Activated CD4-positive, CD25-positive, alpha-beta regulatory T cell (primary cell): ENCODE measurements around the gene PACC1.

ENCODE experiments used
- DNase-seq, 4 experiments: peaks; one replicate each; lab custom pipeline; 2025; lab: John Stamatoyannopoulos, UW

PACC1 gene

DNA sequence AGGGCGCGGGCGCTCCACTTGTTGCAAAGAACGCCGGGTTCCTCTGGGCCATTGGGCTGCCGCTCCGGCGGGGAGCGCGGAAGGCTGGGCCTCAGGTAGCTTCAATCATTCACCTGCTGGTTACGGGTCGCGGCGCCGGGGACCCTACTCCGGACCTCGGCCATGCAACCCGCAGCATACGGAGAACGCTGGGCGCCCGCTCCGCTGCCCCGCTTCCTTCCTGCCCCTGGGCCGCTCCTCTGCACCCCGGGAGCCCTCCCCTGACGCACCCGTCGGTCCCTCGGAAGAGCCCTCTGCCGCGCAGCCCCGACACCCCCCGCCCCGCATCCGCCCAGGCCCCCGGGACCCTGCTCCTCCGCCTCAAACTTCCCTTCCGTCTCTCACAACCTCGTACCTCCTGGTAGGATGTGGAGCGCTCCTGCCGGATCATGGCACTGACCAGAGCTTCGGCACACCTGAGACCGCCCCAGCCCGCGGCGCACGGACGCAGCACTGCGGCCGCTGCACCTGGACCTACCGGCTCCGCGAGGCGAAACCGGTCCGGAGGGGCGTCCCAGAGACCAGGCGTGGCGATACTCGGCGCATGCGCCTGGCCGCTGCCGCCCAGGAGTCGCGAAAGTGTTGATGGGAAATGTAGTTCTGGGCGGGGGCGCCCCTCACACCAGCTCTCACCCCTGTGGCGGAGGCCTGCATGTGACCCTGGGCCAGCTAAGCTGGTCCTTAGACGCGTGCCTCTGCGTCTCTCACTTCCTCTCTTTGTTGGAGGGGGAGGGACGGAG lies at the start of gene PACC1:
PACC1 (minus strand) TSS at position 559 of the 779 bp plus-strand sequence; CDS start at position 430, 129 bp downstream.
- peak; percentile 72 to 78 (median 74) for DNase-seq

- DNase-seq = no peak
These were observed 49.0 kb upstream of the PACC1 start for GRCh38 chr1:212463565-212464285.

- no peak for DNase-seq
These were observed 47.4 kb upstream of the PACC1 start for GRCh38 chr1:212461916-212462660.

DNA sequence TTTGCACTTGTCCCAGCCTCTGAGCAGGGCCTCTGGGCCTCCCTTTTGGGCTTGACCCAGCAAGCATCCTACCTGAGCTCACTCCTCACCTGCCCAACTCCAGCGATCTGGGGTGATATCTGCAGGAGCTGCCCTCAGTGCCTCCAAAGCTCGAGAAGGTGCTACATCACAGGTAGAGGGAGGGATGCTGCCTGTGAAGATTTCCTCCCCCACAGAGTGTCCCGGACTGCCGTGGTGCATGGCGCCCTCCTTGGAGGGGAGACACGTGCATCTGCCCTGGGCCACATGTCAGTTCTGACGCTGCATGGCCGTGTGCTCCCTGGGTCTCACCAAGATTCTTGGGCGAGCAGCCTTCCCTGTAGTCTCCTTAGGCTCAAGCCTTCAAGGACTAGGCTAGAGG lies 45.7 kb upstream of the PACC1 start:
- no peak for DNase-seq

DNA sequence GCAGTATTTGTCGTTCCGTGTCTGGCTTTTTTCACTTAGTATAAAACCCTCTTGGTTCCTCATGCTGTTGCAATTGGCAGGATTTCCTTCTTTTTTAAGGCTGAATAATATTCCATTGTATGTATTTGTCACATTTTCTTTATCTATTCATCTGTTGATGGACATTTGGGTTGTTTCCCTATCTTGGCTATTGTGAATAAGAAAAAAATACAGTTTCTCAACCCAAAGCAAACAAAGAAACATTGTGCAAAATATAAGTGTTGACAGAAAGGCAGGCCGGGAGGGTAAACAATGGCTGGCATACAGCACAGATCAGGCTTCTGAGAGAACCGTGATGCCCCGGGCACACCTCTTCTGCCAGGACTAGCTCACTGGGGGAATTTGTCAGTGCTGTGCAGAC lies 45.0 kb upstream of the PACC1 start:
- DNase-seq = no peak

DNA sequence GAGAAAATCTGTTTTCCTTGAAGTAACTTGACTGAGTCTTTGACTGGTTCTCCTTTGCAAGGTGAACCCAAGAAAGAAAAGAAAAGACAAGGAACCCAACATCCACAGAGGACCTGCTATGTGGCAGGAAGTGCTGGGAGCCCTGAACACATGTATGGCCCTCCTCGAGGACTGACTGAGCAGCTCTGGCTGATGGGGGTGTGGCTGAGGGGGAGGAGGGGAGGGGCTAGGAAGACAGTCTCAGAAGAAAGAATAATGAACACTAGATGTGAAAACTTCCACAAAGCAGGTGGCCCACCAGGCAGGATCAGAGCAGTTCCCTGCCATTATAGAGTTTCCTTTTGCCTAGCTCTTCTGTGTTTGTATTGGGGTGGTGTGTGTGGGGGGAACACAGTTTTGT lies 44.1 kb upstream of the PACC1 start:
- no peak for DNase-seq

- peak in 3 of 4 experiments; percentile 18 to 42 (median 19) for DNase-seq
These were observed 43.2 kb upstream of the PACC1 start for GRCh38 chr1:212457740-212458338.

DNA sequence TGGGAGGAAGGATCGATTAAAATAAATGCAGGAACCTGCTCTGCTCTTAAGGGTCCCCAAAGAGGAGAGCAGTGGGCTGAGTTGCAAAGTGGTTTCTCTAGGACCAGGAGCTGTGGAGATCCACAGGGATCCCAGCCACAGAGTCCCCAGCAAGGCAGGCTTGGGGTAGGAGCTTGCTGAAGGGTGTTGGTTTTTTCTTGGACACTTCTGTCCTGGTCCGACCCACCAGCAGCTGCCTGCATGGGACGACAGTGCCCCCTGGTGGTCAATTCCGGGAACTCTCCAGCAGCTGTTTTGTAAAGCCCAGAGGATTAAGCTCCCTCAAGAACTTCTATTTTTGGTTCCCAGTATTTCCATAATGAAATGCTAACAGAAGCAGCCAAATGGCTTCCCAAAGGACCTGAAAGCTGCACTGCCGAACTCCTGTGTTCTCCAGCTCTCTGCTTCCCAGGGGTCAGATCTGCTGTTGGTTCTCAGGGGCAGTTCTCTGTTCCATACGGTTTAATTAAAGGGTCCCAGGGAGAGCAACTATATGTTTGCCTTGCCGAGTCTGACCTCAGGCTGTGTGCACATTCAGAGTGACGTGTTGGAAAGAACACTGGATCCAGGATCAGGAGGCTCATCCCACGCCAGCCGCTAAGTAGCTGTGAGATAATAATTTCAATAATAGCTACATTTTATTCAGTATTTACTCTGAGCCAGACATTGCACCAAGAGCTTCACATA lies 41.3 kb upstream of the PACC1 start:
- peak; percentile 68 to 86 (median 77) for DNase-seq

DNA sequence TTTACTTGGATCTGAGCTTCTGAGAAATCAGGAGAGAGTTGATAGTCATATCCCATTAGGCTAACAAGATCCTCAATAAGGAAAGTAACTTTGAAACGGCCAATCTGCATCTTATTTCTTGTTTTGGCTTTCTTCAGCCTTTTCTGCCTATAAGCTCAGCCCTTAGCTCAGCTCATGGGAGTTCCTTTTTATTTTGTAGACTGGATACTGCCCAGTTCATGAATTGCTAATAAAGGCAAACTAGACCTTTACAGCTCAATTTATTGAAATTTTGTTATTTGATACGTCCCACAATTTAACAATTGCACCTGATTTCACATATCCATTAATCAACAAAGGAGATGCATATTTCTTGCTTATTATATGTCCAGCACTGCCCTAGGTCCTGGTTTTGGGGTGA lies 40.7 kb upstream of the PACC1 start:
- no peak for DNase-seq

DNA sequence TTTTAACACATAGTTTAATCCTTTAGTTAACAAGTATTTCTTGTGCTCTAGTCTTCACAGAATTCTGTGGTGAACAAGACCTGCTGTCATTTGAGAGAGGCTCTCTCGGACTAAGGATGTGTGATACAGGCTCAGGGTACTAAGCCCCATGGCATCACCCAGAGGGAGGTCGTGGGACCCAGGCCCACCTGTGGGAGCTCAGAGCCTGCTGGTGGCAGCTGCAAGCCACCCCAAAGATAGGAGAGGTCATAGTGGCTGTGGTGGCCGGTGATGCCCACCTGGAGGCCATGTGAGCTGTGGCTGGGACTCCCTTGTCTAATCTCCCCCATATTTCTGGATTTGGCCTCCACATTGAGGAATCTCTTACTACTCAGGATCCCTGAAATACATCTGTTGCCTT lies 40.1 kb upstream of the PACC1 start:
- DNase-seq = no peak

DNA sequence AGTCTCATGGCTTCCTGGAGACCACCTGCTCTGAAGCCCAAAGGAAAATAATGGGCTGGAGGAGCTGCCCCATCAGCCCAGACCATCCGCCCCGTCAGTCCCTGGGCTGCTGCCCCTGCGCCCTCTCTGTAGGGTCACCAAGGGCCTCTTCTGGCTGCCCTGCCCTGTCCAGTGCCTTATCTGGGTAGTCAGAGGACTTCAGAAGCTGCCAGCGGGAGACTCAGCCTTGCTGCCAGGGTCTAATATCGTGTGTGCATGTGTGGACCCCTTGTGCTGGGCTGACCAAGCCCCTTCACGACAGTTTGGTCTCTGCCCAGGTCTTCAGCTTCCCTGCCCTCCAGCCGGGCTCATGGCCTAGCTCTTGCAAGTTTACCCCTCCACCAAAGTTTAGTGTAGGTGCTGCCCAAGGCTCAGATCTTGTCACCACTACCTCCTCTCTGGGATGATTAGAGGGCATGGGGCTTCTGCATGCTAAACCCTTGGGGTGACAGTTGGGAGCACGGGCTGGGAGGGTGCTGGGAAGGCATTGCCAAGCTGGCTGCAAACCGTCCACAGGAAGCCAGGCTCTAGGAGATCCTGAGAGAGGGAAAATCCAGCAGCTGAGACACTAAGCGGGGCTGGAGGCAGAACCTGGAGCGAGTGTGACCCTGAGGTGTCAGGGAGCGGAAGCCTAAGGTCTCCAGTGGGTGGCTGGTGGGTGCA lies 38.6 kb upstream of the PACC1 start:
- DNase-seq = no peak

DNA sequence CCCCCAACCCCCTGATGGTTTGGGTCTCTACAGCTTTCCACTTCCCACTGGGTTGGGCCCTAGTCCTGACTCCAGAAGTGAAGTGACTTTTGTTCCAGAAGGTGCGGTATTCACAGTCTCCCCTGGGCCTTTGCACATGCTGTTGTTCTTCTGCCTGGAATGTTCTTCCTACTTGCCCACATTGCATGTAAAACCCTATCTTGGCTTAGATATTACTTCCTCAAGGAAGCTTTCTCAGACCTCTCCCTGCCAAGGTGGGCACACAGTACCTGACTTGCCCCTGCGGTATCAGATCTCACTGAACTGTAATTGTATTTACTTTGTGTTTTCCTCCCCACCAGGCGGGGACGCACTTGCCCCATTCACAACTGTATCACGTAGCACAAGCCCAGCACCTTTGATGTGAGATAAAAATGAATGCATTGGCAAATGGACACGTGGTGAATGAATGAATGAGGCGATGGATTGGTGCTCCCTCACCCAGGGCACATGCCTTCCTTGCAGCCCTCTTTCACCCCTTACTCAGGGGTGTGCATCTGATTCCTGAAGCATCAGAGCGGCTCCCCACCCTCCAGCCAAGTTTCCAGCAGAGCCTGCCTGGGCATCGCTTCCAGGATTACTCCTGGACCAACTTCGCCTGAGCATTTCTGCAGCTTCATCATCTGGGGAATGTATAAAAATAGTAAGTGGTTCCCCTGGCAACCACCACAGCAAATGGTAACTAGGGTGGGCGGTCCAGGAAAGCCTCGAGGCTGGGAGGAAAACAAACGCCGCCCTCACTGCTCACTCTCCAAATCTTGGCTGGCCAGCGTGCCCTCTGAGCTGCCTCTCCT lies 37.9 kb upstream of the PACC1 start:
- DNase-seq = no peak

DNA sequence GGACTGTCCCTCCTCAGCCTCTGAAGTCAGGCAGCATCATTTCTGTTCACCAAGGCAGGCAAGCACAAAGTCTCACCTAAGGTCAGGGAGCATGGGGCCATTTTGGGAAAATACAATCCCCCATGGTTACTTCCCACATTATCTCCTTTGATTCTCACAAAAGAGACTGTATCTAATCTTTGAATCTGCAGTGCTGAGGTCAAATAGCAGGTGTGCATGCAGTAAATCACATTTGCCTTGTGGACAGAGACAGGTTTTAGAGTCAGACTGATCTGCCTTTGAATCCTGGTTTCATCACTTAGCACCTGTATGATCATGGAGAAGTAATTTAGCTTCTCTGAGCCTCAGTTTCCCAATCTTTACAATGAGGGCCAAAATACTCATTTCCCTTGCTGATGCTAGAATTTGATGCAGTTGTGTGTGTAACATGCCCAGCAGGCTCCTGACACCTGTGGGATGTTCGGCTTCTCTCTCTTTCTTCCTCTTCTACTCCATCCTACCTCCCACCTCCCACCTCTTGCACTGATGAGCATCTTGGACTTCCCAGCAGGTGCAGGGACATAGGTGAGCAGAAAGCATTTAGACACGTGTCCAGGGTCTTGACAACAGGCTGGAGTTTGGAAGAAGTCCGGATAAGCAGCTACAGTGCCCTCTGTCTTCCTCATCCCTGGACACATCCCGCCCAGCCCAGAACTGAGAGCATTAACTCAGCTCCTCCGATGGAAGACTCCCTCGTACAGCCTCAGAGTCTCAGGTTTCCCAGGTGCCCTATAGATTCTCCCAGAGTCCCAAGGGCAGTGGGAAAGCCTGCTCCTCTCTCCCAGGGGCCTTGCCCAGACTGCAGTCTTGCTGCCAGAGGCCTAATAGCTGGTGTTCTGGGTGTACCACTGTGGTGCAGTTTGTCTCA lies 37.0 kb upstream of the PACC1 start:
- DNase-seq = no peak

DNA sequence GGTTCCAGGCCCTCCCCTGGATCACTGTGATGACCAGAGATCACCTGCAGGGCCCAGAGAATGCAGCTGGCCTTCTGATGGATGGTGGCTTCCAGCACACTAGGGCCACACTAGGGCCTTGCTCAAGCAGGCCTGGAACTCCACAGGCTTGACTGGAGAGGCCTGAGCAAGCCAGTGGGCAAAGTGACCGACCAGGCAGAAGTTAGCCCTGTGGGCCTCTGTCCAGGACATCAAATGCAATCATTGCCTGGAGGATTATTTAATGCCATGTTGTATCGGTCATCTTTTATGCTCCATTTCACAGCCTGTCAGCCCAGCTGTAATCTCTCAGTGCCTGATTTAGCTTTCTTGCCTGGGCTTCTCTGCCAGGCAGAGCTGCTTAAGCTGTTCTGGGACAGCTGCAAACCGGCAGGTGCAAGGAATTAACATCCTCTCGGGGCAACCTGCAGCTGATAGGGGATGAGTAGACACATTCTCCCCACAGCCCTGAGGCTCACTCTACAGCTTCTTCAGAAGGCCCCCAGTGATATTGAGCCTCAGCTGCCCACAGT lies 35.7 kb upstream of the PACC1 start:
- DNase-seq = no peak

GRCh38 chr1:212447478-212447877 lies 32.8 kb upstream of the PACC1 start:
- DNase-seq = no peak

DNA sequence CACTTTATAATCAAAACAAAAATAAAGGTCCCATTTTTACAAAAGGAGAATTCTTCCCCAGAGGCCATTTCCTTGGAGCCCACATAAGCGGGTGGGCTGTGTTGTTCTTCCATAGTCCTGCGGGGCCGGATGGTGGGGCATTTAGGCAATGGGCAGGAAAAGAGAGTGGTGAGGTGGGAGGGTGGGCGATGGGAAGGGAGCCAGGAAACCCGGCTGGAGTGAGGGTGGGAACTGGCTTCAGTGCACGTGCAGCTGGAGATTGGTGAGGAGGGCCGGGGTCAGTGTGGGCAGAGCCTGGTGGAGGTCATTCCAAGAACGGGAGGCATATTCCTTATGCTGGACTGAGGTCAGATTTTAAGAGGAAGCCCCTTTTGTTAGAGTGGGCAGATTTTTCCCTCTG lies 31.6 kb upstream of the PACC1 start:
- DNase-seq = no peak

- no peak for DNase-seq
These were observed 27.7 kb upstream of the PACC1 start for GRCh38 chr1:212442408-212442807.

DNA sequence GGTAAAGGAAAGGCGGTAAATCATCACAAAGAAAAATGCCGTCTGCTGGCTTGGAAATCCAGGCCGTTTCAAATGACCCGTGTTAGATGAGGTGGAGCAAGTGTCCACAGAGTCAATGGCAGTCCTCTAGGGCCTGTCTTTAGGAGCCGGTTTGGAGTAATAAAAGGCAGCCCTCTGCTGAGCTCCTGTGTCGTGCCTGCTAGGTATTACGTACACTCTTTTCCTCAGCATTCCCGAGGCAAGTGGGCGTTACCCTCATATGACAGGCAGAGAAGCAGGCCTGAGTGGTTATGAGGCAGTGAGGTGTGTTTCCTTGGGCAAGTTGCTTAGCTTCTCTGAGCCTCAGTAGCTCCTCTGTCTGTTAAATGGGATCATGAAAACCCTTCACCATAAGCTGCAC lies 25.7 kb upstream of the PACC1 start:
- DNase-seq = no peak

DNA sequence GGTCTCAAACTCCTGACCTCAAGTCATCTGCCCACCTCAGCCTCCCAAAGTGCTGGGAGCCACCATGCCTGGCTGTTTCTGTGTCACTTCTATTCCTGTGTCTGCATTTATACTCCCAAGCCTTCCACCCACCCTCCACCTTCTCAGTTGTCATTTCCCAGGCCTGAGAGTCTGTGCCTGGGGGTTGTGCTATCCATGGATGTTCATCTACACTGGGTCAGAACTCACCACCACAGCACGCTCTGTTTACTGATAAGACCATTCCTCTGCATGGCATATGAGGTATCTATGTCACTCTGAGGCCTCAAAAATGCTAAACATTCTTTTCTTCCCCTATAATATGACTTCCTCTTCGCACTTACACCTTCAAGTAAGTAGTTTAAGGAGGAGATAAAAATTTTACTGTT lies 24.1 kb upstream of the PACC1 start:
- DNase-seq = no peak
